GM19035 (cell line): Measurements from ENCODE around the gene MRPL1.
"Not testable (repeated sequence)": the region's sequence is repeated elsewhere in the genome, so short reads cannot be mapped to it uniquely, and the experiment has no call there.

Source experiments
- ATAC-seq: cut with Tn5 transposase; IDR thresholded peaks from one replicate; pipeline ENCODE4 v1.9.1; 2021; ENCODE audit not compliant: unreplicated experiment

Gene MRPL1

GRCh38 chr4:77963004-77963403 is 100.4 kb downstream of the MRPL1 start:
- no peak for ATAC-seq

- not testable (repeated sequence) for ATAC-seq
These were observed 111.0 kb downstream of the MRPL1 start for GRCh38 chr4:77973657-77974056.

GRCh38 chr4:77982900-77983540 is 120.4 kb downstream of the MRPL1 start:
- not testable (repeated sequence) for ATAC-seq

GRCh38 chr4:77983612-77984311 is 121.1 kb downstream of the MRPL1 start:
- ATAC-seq: not testable (repeated sequence)

GRCh38 chr4:77989968-77990367 is 127.3 kb downstream of the MRPL1 start:
- no peak for ATAC-seq

GRCh38 chr4:77990456-77990855 is 127.8 kb downstream of the MRPL1 start:
- ATAC-seq: no peak

GRCh38 chr4:77990904-77991358 is 128.3 kb downstream of the MRPL1 start:
- ATAC-seq: no peak

GRCh38 chr4:77992581-77992980 is 130.0 kb downstream of the MRPL1 start:
- ATAC-seq: no peak

GRCh38 chr4:77994194-77994721 is 131.6 kb downstream of the MRPL1 start:
- ATAC-seq: peak; percentile 70

GRCh38 chr4:77996076-77996475 is 133.4 kb downstream of the MRPL1 start:
- ATAC-seq: no peak

GRCh38 chr4:78001531-78001930 is 138.9 kb downstream of the MRPL1 start:
- ATAC-seq: no peak

GRCh38 chr4:78002260-78002659 is 139.6 kb downstream of the MRPL1 start:
- ATAC-seq: no peak
